ENCODE measurements around the gene HGD. TPM values are rescaled to one million over a fixed set of nuclear protein-coding genes. Genes with fewer than 3 reads are reported as not detected.

Gene HGD
- polyA plus RNA-seq, 1 donor (not counting 4 experiments of a cell fraction or from before 2014, with no cell fraction given): not detected

- dilution Hi-C loops (cut with MboI; ENCODE audit: extremely low pct_ligation_motif_present, low sequenced_read_pairs): no loop called here
Observed at GRCh38 chr3:120634539-120634938, 47.5 kb downstream of the HGD start.

GRCh38 chr3:120625159-120625586 lies 56.9 kb downstream of the HGD start:
- Histone ChIP-seq H3K9ac (ENCODE audit: control insufficient read depth, extremely low read depth, insufficient read depth, low read length) (no peak overlapping the region), H2AFZ (ENCODE audit: control insufficient read depth, low read length) (no peak overlapping the region), H3K9me1 (ENCODE audit: control insufficient read depth, extremely low read depth, insufficient read depth, low read length) (no peaks in the 10 kb centered on the region), H3K4me3 (ENCODE audit: control insufficient read depth in 2 of 3, extremely low read depth in 1 of 3, insufficient read depth in 2 of 3, low read depth in 1 of 3, low read length in 3 of 3) (no peak overlapping the region), H3K27ac (ENCODE audit: control insufficient read depth, insufficient read depth, low read length) (no peak overlapping the region), H3K36me3 (ENCODE audit: control insufficient read depth in 2 of 2, extremely low read depth in 1 of 2, insufficient read depth in 2 of 2, low read length in 2 of 2) (no peaks in the 10 kb centered on the region), H3K4me1 (ENCODE audit: control insufficient read depth, extremely low read depth, insufficient read depth, low read length) (no peaks in the 10 kb centered on the region), H3K4me2 (ENCODE audit: control insufficient read depth, extremely low read depth, insufficient read depth, low read depth, low read length) (no peak overlapping the region), H3K9me3 (ENCODE audit: control insufficient read depth, low read depth, low read length) (peaks cover 3% of the 10 kb centered on the region), H3K27me3 (ENCODE audit: control insufficient read depth, extremely low read depth, insufficient read depth, low read length) (no peaks in the 10 kb centered on the region), H3K79me2 (ENCODE audit: control insufficient read depth, insufficient read depth, low read length) (no peaks in the 10 kb centered on the region), H4K20me1 (ENCODE audit: control insufficient read depth, extremely low read depth, insufficient read depth, low read length) (no peaks in the 10 kb centered on the region)
- dilution Hi-C loops (cut with MboI; ENCODE audit: extremely low pct_ligation_motif_present, low sequenced_read_pairs): no loop called here
- TF ChIP-seq EZH2 (IDR thresholded peaks at IDR 0.05; ENCODE audit: low read length) (no peak), CTCF (optimal IDR thresholded peaks at IDR 0.05 in 1 of 3, IDR thresholded peaks at IDR 0.05 in 1 of 3, conservative IDR thresholded peaks at IDR 0.05 in 1 of 3; ENCODE audit: extremely low read depth in 1 of 3, insufficient read depth in 2 of 3, low read length in 3 of 3) (no peak)
- no peak for DNase-seq (ENCODE audit: low read depth, low spot score)
- FAIRE-seq: no peak

More at GRCh38 chr3:120634539-120634938, 47.5 kb downstream of the HGD start:
- H3K36me3 ChIP-seq (ENCODE audit: control insufficient read depth in 2 of 2, extremely low read depth in 1 of 2, insufficient read depth in 2 of 2, low read length in 2 of 2): no peaks in the 10 kb centered on the region
- no peaks in the 10 kb centered on the region for H3K27me3 ChIP-seq (ENCODE audit: control insufficient read depth, extremely low read depth, insufficient read depth, low read length)
- H3K4me3 ChIP-seq (ENCODE audit: control insufficient read depth in 2 of 3, extremely low read depth in 1 of 3, insufficient read depth in 2 of 3, low read depth in 1 of 3, low read length in 3 of 3): no peak overlapping the region
- TF ChIP-seq EZH2 (IDR thresholded peaks at IDR 0.05; ENCODE audit: low read length) (no peak), CTCF (optimal IDR thresholded peaks at IDR 0.05 in 1 of 3, IDR thresholded peaks at IDR 0.05 in 1 of 3, conservative IDR thresholded peaks at IDR 0.05 in 1 of 3; ENCODE audit: extremely low read depth in 1 of 3, insufficient read depth in 2 of 3, low read length in 3 of 3) (no peak)
- no peaks in the 10 kb centered on the region for H3K4me1 ChIP-seq (ENCODE audit: control insufficient read depth, extremely low read depth, insufficient read depth, low read length)
- no peaks in the 10 kb centered on the region for H3K79me2 ChIP-seq (ENCODE audit: control insufficient read depth, insufficient read depth, low read length)
- H3K4me2 ChIP-seq (ENCODE audit: control insufficient read depth, extremely low read depth, insufficient read depth, low read depth, low read length): no peak overlapping the region
- DNase-seq (ENCODE audit: low read depth, low spot score): no peak
- no peak for FAIRE-seq
- no peak overlapping the region for H2AFZ ChIP-seq (ENCODE audit: control insufficient read depth, low read length)
- no peaks in the 10 kb centered on the region for H4K20me1 ChIP-seq (ENCODE audit: control insufficient read depth, extremely low read depth, insufficient read depth, low read length)
- no peaks in the 10 kb centered on the region for H3K9me1 ChIP-seq (ENCODE audit: control insufficient read depth, extremely low read depth, insufficient read depth, low read length)
- H3K9ac ChIP-seq (ENCODE audit: control insufficient read depth, extremely low read depth, insufficient read depth, low read length): no peak overlapping the region
- no peaks in the 10 kb centered on the region for H3K9me3 ChIP-seq (ENCODE audit: control insufficient read depth, low read depth, low read length)
- no peak overlapping the region for H3K27ac ChIP-seq (ENCODE audit: control insufficient read depth, insufficient read depth, low read length)
